Left kidney (tissue), 2 donors: ENCODE measurements around the gene LPAR2. TPM values are rescaled to one million over a fixed set of nuclear protein-coding genes. Genes with fewer than 3 reads are reported as not detected.
A peak's percentile ranks its signal among the peaks of the same experiment; 100 is the strongest.
"Not testable (repeated sequence)": the region's sequence is repeated elsewhere in the genome, so short reads cannot be mapped to it uniquely, and the experiment has no call there.

Experiments
- DNase-seq: peaks from one replicate; pipeline ENCODE4 v3.0.0-alpha.2; 2013
- polyA plus RNA-seq: library from polyadenylated mRNA; unstranded; fragments of 120-200 nt; gene quantifications from one replicate; pipeline ENCODE4 v1.2.1, GENCODE V29; 2013; ENCODE audit not compliant: insufficient read length

LPAR2 gene
- polyA plus RNA-seq, 1 donor, result 26.1 TPM

GRCh38 chr19:19598728-19599451 is 29.1 kb downstream of the LPAR2 start:
- not testable (repeated sequence) for DNase-seq

- DNase-seq, result no peak
Observed at GRCh38 chr19:19597809-19598306, 30.2 kb downstream of the LPAR2 start.

- DNase-seq, result no peak
Observed at GRCh38 chr19:19595171-19595701, 32.8 kb downstream of the LPAR2 start.

GRCh38 chr19:19594381-19594780 is 33.6 kb downstream of the LPAR2 start:
- DNase-seq, result no peak

GRCh38 chr19:19592690-19593089 is 35.3 kb downstream of the LPAR2 start:
- no peak for DNase-seq

- DNase-seq, result peak; percentile 7
Observed at GRCh38 chr19:19591133-19591825, 36.7 kb downstream of the LPAR2 start.

- DNase-seq, result no peak
Observed at GRCh38 chr19:19588546-19588945, 39.5 kb downstream of the LPAR2 start.

GRCh38 chr19:19587771-19588170 is 40.2 kb downstream of the LPAR2 start:
- DNase-seq, result no peak

GRCh38 chr19:19584356-19584755 is 43.7 kb downstream of the LPAR2 start:
- no peak for DNase-seq

GRCh38 chr19:19582471-19582870 is 45.5 kb downstream of the LPAR2 start:
- no peak for DNase-seq

- no peak for DNase-seq
Observed at GRCh38 chr19:19581391-19581790, 46.6 kb downstream of the LPAR2 start.

- DNase-seq, result no peak
Observed at GRCh38 chr19:19580418-19580817, 47.6 kb downstream of the LPAR2 start.

GRCh38 chr19:19579533-19580361 is 48.3 kb downstream of the LPAR2 start:
- DNase-seq, result no peak

- no peak for DNase-seq
Observed at GRCh38 chr19:19578252-19578651, 49.8 kb downstream of the LPAR2 start.

GRCh38 chr19:19575411-19575810 is 52.6 kb downstream of the LPAR2 start:
- DNase-seq, result no peak

Other genes with a start within 250 kb of the LPAR2 start
- gene GATAD2A, start 222.5 kb downstream of the LPAR2 start, polyA plus RNA-seq, result 43.1 TPM
- 0.91 TPM for gene TSSK6, start 112.7 kb downstream of the LPAR2 start, polyA plus RNA-seq
- 225 TPM for gene NDUFA13, start 112.0 kb downstream of the LPAR2 start, polyA plus RNA-seq
- gene YJEFN3, start 99.3 kb downstream of the LPAR2 start, polyA plus RNA-seq, result 11.6 TPM
- 0.17 TPM for gene CILP2, start 90.0 kb downstream of the LPAR2 start, polyA plus RNA-seq
- gene PBX4, start 9.5 kb downstream of the LPAR2 start, polyA plus RNA-seq, result 6.1 TPM
- 5.7 TPM for gene GMIP, start 15.4 kb upstream of the LPAR2 start, polyA plus RNA-seq
- 54.5 TPM for gene ATP13A1, start 35.5 kb upstream of the LPAR2 start, polyA plus RNA-seq
- 19.7 TPM for gene ZNF101, start 40.6 kb upstream of the LPAR2 start, polyA plus RNA-seq
- 15.4 TPM for gene ZNF14, start 104.9 kb upstream of the LPAR2 start, polyA plus RNA-seq
- 41.9 TPM for gene ZNF506, start 193.5 kb upstream of the LPAR2 start, polyA plus RNA-seq
- 37.6 TPM for gene ZNF253, start 237.7 kb upstream of the LPAR2 start, polyA plus RNA-seq